GM12891 (cell line): ENCODE data around the gene PKNOX2.

Experiments used
- POLR2A ChIP-seq: IDR thresholded peaks from 2 replicates; pipeline ENCODE4 v1.6.1; 2011; ENCODE audit warnings: low read depth, low read length, control low read depth
- POLR2AphosphoS5 ChIP-seq: IDR thresholded peaks from 2 replicates; pipeline ENCODE4 v1.6.1; 2011; ENCODE audit warnings: low read depth, low read length, control low read depth
- POU2F2 ChIP-seq: IDR thresholded peaks from 2 replicates; pipeline ENCODE4 v1.6.1; 2011; ENCODE audit warnings: low read depth, mild to moderate bottlenecking, control low read depth, low read length, moderate library complexity
- SPI1 ChIP-seq: IDR thresholded peaks from 2 replicates; pipeline ENCODE4 v1.6.1; 2011; ENCODE audit warnings: low read depth, low read length, control low read depth
- TAF1 ChIP-seq: IDR thresholded peaks from 2 replicates; pipeline ENCODE4 v1.6.1; 2011; ENCODE audit warnings: low read depth, low read length, control low read depth

- no peak for TF ChIP-seq SPI1
- no peak for TF ChIP-seq POLR2AphosphoS5
- TF ChIP-seq POLR2A = no peak
- no peak for TF ChIP-seq TAF1
- no peak for TF ChIP-seq POU2F2
Measured at GRCh38 chr11:125393331-125393730, 228.8 kb downstream of the PKNOX2 start.
